Erythroblast (primary cell): Measurements from ENCODE around the gene MRPL46.

Experiments used
- GATA1 ChIP-seq: IDR thresholded peaks from 2 replicates; pipeline ENCODE4 v1.6.1; 2011; ENCODE audit warnings: low read depth, mild to moderate bottlenecking, control low read depth, low read length, moderate library complexity
- POLR2A ChIP-seq: IDR thresholded peaks from 2 replicates; pipeline ENCODE4 v1.6.1; 2011; ENCODE audit warnings: mild to moderate bottlenecking, low read length

- TF ChIP-seq POLR2A (no peak), GATA1 (no peak)
These were observed 47.4 kb downstream of the MRPL46 start for GRCh38 chr15:88419830-88420229.
